Measurements from ENCODE around the gene FIGN. TPM values are rescaled to one million over a fixed set of nuclear protein-coding genes. Genes with fewer than 3 reads are reported as not detected.

FIGN gene, protein sequence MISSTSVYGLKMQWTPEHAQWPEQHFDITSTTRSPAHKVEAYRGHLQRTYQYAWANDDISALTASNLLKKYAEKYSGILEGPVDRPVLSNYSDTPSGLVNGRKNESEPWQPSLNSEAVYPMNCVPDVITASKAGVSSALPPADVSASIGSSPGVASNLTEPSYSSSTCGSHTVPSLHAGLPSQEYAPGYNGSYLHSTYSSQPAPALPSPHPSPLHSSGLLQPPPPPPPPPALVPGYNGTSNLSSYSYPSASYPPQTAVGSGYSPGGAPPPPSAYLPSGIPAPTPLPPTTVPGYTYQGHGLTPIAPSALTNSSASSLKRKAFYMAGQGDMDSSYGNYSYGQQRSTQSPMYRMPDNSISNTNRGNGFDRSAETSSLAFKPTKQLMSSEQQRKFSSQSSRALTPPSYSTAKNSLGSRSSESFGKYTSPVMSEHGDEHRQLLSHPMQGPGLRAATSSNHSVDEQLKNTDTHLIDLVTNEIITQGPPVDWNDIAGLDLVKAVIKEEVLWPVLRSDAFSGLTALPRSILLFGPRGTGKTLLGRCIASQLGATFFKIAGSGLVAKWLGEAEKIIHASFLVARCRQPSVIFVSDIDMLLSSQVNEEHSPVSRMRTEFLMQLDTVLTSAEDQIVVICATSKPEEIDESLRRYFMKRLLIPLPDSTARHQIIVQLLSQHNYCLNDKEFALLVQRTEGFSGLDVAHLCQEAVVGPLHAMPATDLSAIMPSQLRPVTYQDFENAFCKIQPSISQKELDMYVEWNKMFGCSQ
- 0.15 TPM for polyA plus RNA-seq (2012; ENCODE audit: insufficient read depth, insufficient read length, low read depth)

DNA sequence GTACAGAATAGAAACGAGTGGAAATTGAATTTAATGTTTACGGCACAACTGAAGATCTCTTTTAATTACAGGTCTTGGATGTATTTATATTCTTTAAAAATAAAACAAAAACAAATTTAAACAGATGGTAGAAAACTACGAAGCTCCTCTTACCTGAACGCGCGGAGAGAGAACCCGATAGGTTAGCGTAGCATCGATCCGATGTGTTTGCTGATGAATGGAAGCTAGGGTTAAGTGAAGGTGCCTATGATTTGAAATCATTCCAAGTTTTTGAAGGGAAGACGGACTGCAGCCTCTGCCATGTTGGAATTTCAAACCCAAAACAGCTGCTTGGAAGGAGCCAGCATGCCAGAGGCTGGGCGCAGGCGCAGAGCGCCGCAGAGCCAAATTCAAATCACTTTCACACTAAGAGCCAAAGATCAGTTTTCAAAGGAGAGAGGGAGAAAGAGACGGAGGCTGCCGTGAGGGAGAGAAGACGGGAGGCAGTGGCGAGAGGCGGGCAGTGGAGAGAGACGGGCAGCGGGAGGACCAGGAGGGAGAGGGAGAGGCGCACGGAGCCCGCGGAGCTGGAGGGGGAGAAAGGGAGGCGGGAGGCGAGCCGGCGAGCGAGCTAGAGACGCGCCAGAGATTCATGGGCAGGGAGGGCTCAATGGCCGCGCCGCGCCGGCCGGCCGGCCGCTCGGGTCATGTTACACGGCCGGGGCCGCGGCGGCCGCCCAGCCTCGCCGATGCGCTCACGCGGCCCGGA is at the start of gene FIGN:
Gene FIGN, minus strand, starts transcription at position 324 of the 748 bp plus-strand sequence. CDS start 1,081 bp downstream, outside the sequence.
- DNase-seq: peak; percentile 61
- TF ChIP-seq, protein P1, sequence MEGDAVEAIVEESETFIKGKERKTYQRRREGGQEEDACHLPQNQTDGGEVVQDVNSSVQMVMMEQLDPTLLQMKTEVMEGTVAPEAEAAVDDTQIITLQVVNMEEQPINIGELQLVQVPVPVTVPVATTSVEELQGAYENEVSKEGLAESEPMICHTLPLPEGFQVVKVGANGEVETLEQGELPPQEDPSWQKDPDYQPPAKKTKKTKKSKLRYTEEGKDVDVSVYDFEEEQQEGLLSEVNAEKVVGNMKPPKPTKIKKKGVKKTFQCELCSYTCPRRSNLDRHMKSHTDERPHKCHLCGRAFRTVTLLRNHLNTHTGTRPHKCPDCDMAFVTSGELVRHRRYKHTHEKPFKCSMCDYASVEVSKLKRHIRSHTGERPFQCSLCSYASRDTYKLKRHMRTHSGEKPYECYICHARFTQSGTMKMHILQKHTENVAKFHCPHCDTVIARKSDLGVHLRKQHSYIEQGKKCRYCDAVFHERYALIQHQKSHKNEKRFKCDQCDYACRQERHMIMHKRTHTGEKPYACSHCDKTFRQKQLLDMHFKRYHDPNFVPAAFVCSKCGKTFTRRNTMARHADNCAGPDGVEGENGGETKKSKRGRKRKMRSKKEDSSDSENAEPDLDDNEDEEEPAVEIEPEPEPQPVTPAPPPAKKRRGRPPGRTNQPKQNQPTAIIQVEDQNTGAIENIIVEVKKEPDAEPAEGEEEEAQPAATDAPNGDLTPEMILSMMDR (IDR thresholded peaks at IDR 0.05; ENCODE audit: low read depth, low read length): no peak
- H3K36me3 ChIP-seq: no peaks in the 10 kb centered on the region
- no peaks in the 10 kb centered on the region for H3K27me3 ChIP-seq
- no peaks in the 10 kb centered on the region for H3K9me3 ChIP-seq
- H3K4me3 ChIP-seq (ENCODE audit: low read depth, low read length): peak within 1 kb of the TSS; percentile 81
- no peaks in the 10 kb centered on the region for H3K4me1 ChIP-seq

DNA sequence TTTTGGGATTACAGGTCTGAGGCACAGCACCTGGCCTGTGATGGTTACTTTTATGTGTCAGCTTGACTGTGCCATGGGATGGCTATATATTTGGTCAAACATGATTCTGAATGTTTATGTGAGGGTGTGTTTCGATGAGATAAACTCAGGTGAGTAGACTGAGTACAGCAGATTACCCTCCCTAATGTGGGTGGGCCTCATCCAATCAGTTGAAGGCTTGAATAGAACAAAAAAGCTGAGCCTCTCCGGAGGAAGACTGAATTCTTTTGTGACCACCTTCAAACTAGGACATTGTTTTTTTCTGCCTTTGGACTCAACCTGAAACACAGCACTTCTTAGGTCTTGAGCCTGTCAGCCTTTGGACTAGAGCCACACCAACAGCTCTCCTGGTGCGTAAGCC is 49.4 kb upstream of the FIGN start:
- H3K4me3 ChIP-seq (ENCODE audit: low read depth, low read length): no peak overlapping the region
- no peak for DNase-seq
- H3K36me3 ChIP-seq: no peaks in the 10 kb centered on the region
- no peaks in the 10 kb centered on the region for H3K4me1 ChIP-seq
- TF ChIP-seq, protein P1 (IDR thresholded peaks at IDR 0.05; ENCODE audit: low read depth, low read length): no peak
- H3K27me3 ChIP-seq: no peaks in the 10 kb centered on the region
- no peaks in the 10 kb centered on the region for H3K9me3 ChIP-seq

DNA sequence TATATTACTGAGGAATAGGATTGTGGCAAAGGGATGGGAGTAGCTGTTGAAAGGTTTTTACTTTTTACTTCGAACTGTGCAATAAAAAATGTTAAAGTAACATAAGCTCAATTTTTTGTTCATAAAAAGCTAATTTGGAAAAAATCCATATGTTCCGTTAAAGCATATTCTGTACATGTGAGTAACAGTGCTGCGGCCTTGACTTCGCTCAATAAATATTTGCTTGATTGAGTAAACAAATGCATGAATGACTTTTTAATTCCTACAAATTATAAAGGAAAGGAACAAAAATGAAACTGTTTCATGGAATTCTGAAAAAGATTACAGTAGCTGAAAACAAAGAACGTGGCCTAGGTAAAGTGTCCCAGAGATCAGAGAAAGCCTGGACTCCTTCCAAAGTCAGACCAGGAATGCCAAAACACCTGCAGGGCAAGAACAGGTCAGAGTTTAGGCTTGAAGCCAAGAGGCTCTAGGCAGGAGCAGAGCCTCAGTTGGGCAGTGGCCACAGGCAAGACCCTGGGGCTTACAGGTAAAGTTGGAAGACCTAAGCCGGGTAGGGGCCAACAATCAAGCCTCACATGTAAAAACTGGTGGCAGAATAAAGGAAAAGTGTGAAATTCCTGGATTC is 44.3 kb upstream of the FIGN start:
- no peaks in the 10 kb centered on the region for H3K9me3 ChIP-seq
- DNase-seq: no peak
- no peaks in the 10 kb centered on the region for H3K4me1 ChIP-seq
- H3K4me3 ChIP-seq (ENCODE audit: low read depth, low read length): no peak overlapping the region
- TF ChIP-seq, protein P1 (IDR thresholded peaks at IDR 0.05; ENCODE audit: low read depth, low read length): no peak
- H3K27me3 ChIP-seq: no peaks in the 10 kb centered on the region
- H3K36me3 ChIP-seq: no peaks in the 10 kb centered on the region

DNA sequence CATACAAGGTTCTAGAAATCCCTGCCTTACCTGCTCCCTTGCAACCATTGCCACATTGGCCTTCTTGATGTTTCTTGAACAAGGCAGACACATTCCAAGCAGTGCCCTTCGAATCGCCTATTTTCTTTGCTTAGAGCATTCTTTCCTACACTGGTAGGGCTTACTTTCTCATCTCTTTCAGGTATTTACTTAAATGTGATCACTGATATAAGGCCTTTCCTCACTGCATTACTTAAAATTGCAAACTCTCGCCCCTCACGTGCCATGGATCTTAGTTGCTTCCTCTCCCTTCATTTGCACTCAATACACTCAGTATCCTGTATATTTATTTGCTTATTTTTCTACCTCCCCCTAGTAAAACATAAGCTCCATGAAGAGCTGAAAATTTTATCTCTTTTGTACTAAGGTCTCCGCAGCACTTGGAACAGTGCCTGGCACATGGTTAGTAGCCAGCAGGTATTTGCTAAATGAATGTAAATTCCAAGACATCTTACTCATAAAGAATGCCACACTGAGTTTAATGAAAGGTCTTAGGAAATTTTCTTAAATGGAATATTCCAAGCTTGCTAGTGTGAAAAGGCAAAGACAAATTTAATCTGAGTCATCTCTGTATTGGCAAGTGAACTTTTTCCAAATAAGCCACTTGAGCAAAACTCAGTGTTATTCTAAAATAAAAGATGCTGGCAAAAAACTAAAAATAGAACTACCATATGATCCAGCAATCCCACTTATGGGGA is 42.4 kb upstream of the FIGN start:
- Histone ChIP-seq H3K4me1 (no peaks in the 10 kb centered on the region), H3K9me3 (no peaks in the 10 kb centered on the region), H3K27me3 (no peaks in the 10 kb centered on the region), H3K36me3 (no peaks in the 10 kb centered on the region), H3K4me3 (ENCODE audit: low read depth, low read length) (no peak overlapping the region)
- DNase-seq: no peak
- TF ChIP-seq, protein P1 (IDR thresholded peaks at IDR 0.05; ENCODE audit: low read depth, low read length): no peak

DNA sequence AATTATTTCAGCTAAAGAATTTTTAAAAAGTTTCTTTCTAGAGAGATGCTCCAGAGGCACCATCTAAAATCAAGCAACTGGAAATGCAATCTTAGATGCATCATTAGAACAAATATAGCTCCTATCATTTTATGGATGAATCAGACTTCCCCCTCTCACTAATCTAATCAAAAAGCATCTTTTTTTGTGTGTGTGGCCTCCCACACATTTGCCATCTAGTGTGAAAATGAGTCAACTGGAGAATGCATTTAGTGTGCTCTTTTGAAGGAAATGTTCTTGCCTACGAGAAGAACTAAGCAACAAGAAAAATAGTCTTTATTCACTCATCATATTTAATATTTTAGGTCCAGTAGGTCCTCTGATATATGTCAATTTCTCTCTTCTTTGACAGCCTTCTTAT is 39.5 kb upstream of the FIGN start:
- Histone ChIP-seq H3K36me3 (no peaks in the 10 kb centered on the region), H3K27me3 (no peaks in the 10 kb centered on the region), H3K4me3 (ENCODE audit: low read depth, low read length) (no peak overlapping the region), H3K4me1 (no peaks in the 10 kb centered on the region), H3K9me3 (no peaks in the 10 kb centered on the region)
- TF ChIP-seq, protein P1 (IDR thresholded peaks at IDR 0.05; ENCODE audit: low read depth, low read length): no peak
- DNase-seq: no peak
